ENCODE results near the gene ANKRD22.

DNA sequence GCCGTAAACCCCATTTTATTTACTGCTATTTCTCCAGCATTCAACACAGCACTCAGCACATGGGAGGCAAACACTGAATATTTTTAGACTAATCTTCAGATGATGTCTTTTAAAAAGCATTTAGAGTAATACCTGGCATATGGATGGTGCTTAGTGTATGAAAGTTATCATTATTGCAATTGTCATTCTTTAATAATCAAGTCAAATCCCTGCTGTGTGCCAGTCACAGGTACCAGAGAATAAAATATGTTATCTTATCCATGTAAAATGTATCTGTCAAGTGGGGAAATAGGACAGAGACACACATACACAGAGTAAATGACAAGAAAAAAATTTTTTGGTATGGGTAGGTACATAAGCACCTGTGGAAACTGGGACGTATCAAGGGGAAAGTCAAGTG is 18.5 kb downstream of the ANKRD22 start:
- TF ChIP-seq, protein P1, sequence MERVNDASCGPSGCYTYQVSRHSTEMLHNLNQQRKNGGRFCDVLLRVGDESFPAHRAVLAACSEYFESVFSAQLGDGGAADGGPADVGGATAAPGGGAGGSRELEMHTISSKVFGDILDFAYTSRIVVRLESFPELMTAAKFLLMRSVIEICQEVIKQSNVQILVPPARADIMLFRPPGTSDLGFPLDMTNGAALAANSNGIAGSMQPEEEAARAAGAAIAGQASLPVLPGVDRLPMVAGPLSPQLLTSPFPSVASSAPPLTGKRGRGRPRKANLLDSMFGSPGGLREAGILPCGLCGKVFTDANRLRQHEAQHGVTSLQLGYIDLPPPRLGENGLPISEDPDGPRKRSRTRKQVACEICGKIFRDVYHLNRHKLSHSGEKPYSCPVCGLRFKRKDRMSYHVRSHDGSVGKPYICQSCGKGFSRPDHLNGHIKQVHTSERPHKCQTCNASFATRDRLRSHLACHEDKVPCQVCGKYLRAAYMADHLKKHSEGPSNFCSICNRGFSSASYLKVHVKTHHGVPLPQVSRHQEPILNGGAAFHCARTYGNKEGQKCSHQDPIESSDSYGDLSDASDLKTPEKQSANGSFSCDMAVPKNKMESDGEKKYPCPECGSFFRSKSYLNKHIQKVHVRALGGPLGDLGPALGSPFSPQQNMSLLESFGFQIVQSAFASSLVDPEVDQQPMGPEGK (CRISPR knock-in tag; IDR thresholded peaks at IDR 0.05; ENCODE audit: borderline replicate concordance) = no peak
- TF ChIP-seq ZFP3 (CRISPR knock-in tag; IDR thresholded peaks at IDR 0.05) = no peak
- no peak for TF ChIP-seq TOX (CRISPR knock-in tag; IDR thresholded peaks at IDR 0.05; ENCODE audit: borderline replicate concordance)
- TF ChIP-seq SNAI2 (CRISPR knock-in tag; IDR thresholded peaks at IDR 0.05) = no peak
- TF ChIP-seq, protein P2, sequence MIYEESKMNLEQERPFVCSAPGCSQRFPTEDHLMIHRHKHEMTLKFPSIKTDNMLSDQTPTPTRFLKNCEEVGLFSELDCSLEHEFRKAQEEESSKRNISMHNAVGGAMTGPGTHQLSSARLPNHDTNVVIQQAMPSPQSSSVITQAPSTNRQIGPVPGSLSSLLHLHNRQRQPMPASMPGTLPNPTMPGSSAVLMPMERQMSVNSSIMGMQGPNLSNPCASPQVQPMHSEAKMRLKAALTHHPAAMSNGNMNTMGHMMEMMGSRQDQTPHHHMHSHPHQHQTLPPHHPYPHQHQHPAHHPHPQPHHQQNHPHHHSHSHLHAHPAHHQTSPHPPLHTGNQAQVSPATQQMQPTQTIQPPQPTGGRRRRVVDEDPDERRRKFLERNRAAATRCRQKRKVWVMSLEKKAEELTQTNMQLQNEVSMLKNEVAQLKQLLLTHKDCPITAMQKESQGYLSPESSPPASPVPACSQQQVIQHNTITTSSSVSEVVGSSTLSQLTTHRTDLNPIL (CRISPR knock-in tag; IDR thresholded peaks at IDR 0.05; ENCODE audit: low read depth) = no peak
- no peak for TF ChIP-seq ZFP30 (CRISPR knock-in tag; IDR thresholded peaks at IDR 0.05)
- TF ChIP-seq ZNF70 (CRISPR knock-in tag; IDR thresholded peaks at IDR 0.05) = no peak
- no peak for TF ChIP-seq TCF4 (CRISPR knock-in tag; IDR thresholded peaks at IDR 0.05; ENCODE audit: borderline replicate concordance)
- TF ChIP-seq ZC3H10 (CRISPR knock-in tag; IDR thresholded peaks at IDR 0.05) = no peak

All from SK-N-SH treated with all-trans-retinoic acid at 6 μM for 48 hours (cell line).